Activated T-cell treated with anti-CD3 and anti-CD28 coated beads, Interleukin-2, amount 50 U/mL, for 72 hours (primary cell): ENCODE measurements around the gene POLR1C. TPM values are rescaled to one million over a fixed set of nuclear protein-coding genes. Genes with fewer than 3 reads are reported as not detected.

Source experiments
- total RNA-seq, 2 donors: library from RNA; stranded (reverse); gene quantifications; one replicate each; pipeline ENCODE4 v1.2.3, GENCODE V29; 2022

POLR1C gene
- total RNA-seq, 2 donors from 2014 or later: 39.1 to 42.4 TPM

Other genes with a start within 250 kb of the POLR1C start
- not detected for gene SLC22A7, start 218.8 kb upstream of the POLR1C start, total RNA-seq
- under 1 TPM; 0.82 to 0.90 TPM for gene CRIP3, start 208.3 kb upstream of the POLR1C start, total RNA-seq
- gene ZNF318, start 147.4 kb upstream of the POLR1C start, total RNA-seq: 10 to 100 TPM; 14.4 to 14.5 TPM
- 10 to 100 TPM; 32.8 to 36.4 TPM for gene ABCC10, start 89.5 kb upstream of the POLR1C start, total RNA-seq
- gene DLK2, start 61.5 kb upstream of the POLR1C start, total RNA-seq: 1 to 10 TPM; 1.6 to 2.6 TPM
- 10 to 100 TPM; 68.6 to 77.2 TPM for gene TJAP1, start 39.5 kb upstream of the POLR1C start, total RNA-seq
- gene LRRC73, start 6.7 kb upstream of the POLR1C start, total RNA-seq: under 1 TPM; 0.32 to 0.43 TPM
- gene YIPF3, start 163 bp upstream of the POLR1C start, total RNA-seq: 10 to 100 TPM; 63.9 to 64.4 TPM
- 100 to 1,000 TPM; 104 to 150 TPM for gene XPO5, start 58.9 kb downstream of the POLR1C start, total RNA-seq
- gene POLH, start 59.1 kb downstream of the POLR1C start, total RNA-seq: 10 to 100 TPM; 34.8 to 37.3 TPM
- gene GTPBP2, start 112.2 kb downstream of the POLR1C start, total RNA-seq: 100 to 1,000 TPM in 1 of 2 donors, 10 to 100 TPM in 1; 99.0 to 137 TPM
- gene MAD2L1BP, start 118.8 kb downstream of the POLR1C start, total RNA-seq: 10 to 100 TPM; 40.4 to 41.3 TPM
- under 1 TPM in 1 of 2 donors, not detected in 1; 0.12 TPM for gene RSPH9, start 127.9 kb downstream of the POLR1C start, total RNA-seq
- 10 to 100 TPM; 60.1 to 69.7 TPM for gene MRPS18A, start 170.7 kb downstream of the POLR1C start, total RNA-seq